H9 (cell line): Measurements from ENCODE around the gene NEU3. TPM values are rescaled to one million over a fixed set of nuclear protein-coding genes. Genes with fewer than 3 reads are reported as not detected.
A peak's percentile ranks its signal among the peaks of the same experiment; 100 is the strongest.

Experiments used
- DNase-seq: peaks from one replicate; pipeline ENCODE4 v3.0.0-alpha.2; 2017
- H2AFZ ChIP-seq: one replicate; pipeline ENCODE4 v1.6.1; 2013; ENCODE audit warnings: mild to moderate bottlenecking, low read length, control low read depth, moderate library complexity
- H2AK5ac ChIP-seq: 2 replicates; pipeline ENCODE4 v1.6.1; 2013; ENCODE audit warnings: low read length, control low read depth, mixed read lengths; ENCODE audit not compliant: insufficient read length
- H2BK120ac ChIP-seq: one replicate; pipeline ENCODE4 v1.6.1; 2013; ENCODE audit warnings: low read depth, mild to moderate bottlenecking, low read length, control low read depth, inconsistent platforms; ENCODE audit not compliant: poor library complexity, severe bottlenecking
- H2BK12ac ChIP-seq: 2 replicates; pipeline ENCODE4 v1.6.1; 2013; ENCODE audit warnings: low read length, control low read depth, mixed read lengths, low read depth; ENCODE audit not compliant: insufficient read length
- H2BK15ac ChIP-seq: 2 replicates; pipeline ENCODE4 v1.6.1; 2013; ENCODE audit warnings: low read depth, low read length, control low read depth
- H2BK20ac ChIP-seq: one replicate; pipeline ENCODE4 v1.6.1; 2013; ENCODE audit warnings: low read depth, mild to moderate bottlenecking, low read length, control low read depth, inconsistent platforms; ENCODE audit not compliant: poor library complexity, severe bottlenecking
- H2BK5ac ChIP-seq: 2 replicates; pipeline ENCODE4 v1.6.1; 2013; ENCODE audit warnings: low read length, control low read depth, mixed read lengths; ENCODE audit not compliant: insufficient read length
- H3K14ac ChIP-seq: 2 replicates; pipeline ENCODE4 v1.6.1; 2013; ENCODE audit warnings: low read length, control low read depth; ENCODE audit not compliant: insufficient read depth
- H3K18ac ChIP-seq: 2 replicates; pipeline ENCODE4 v1.6.1; 2013; ENCODE audit warnings: low read depth, mild to moderate bottlenecking, mixed read lengths, low read length, control low read depth; ENCODE audit not compliant: insufficient read length
- H3K23ac ChIP-seq: 2 replicates; pipeline ENCODE4 v1.6.1; 2013; ENCODE audit warnings: low read length, control low read depth, mixed read lengths, low read depth; ENCODE audit not compliant: insufficient read length
- H3K23me2 ChIP-seq: 2 replicates; pipeline ENCODE4 v1.6.1; 2013; ENCODE audit warnings: low read depth, mild to moderate bottlenecking, mixed read lengths, low read length, control low read depth; ENCODE audit not compliant: insufficient read length, poor library complexity, severe bottlenecking
- H3K27ac ChIP-seq: 2 replicates; pipeline ENCODE4 v1.5.1; 2013; ENCODE audit warnings: low read length, control low read depth, mixed read lengths, low read depth; ENCODE audit not compliant: insufficient read length
- H3K27me3 ChIP-seq: 2 replicates; pipeline ENCODE4 v1.6.1; 2013; ENCODE audit warnings: low read length, control low read depth, inconsistent platforms; ENCODE audit not compliant: insufficient read depth
- H3K4ac ChIP-seq: 2 replicates; pipeline ENCODE4 v1.6.1; 2013; ENCODE audit warnings: low read depth, mild to moderate bottlenecking, control low read depth, inconsistent platforms, low read length, moderate library complexity
- H3K4me1 ChIP-seq: 2 replicates; pipeline ENCODE4 v1.6.1; 2013; ENCODE audit warnings: low read length, control low read depth, inconsistent platforms; ENCODE audit not compliant: insufficient read depth
- H3K4me2 ChIP-seq: 2 replicates; pipeline ENCODE4 v1.6.1; 2013; ENCODE audit warnings: low read length, control low read depth, mixed read lengths; ENCODE audit not compliant: insufficient read length, insufficient read depth
- H3K56ac ChIP-seq: 2 replicates; pipeline ENCODE4 v1.6.1; 2013; ENCODE audit warnings: low read depth, mild to moderate bottlenecking, mixed read lengths, low read length, control low read depth; ENCODE audit not compliant: insufficient read length
- H3K79me1 ChIP-seq: 2 replicates; pipeline ENCODE4 v1.6.1; 2013; ENCODE audit warnings: low read depth, mild to moderate bottlenecking, moderate library complexity, low read length, control low read depth, inconsistent platforms; ENCODE audit not compliant: insufficient read depth, poor library complexity, severe bottlenecking
- H3K79me2 ChIP-seq: 2 replicates; pipeline ENCODE4 v1.6.1; 2013; ENCODE audit warnings: low read length, control low read depth, inconsistent platforms; ENCODE audit not compliant: insufficient read depth
- H3K9ac ChIP-seq: 2 replicates; pipeline ENCODE4 v1.6.1; 2013; ENCODE audit warnings: low read length, control low read depth, mixed read lengths; ENCODE audit not compliant: insufficient read length; ENCODE audit errors: extremely low read depth
- H3K9me3 ChIP-seq: one replicate; pipeline ENCODE4 v1.6.1; 2013; ENCODE audit warnings: low read depth, low read length, inconsistent platforms; ENCODE audit not compliant: control insufficient read depth
- H3T11ph ChIP-seq: one replicate; pipeline ENCODE4 v1.6.1; 2013; ENCODE audit warnings: mild to moderate bottlenecking, low read length, control low read depth, inconsistent platforms
- H4K20me1 ChIP-seq: one replicate; pipeline ENCODE4 v1.6.1; 2013; ENCODE audit not compliant: control insufficient read depth, insufficient read length, insufficient read depth
- H4K5ac ChIP-seq: 2 replicates; pipeline ENCODE4 v1.6.1; 2013; ENCODE audit warnings: low read depth, mild to moderate bottlenecking, mixed read lengths, low read length, control low read depth; ENCODE audit not compliant: insufficient read length
- H4K8ac ChIP-seq: replicated peaks from 2 replicates; pipeline ENCODE4 v1.6.1; 2013; ENCODE audit warnings: low read length, control low read depth, mixed read lengths, low read depth; ENCODE audit not compliant: insufficient read length
- H4K91ac ChIP-seq: 2 replicates; pipeline ENCODE4 v1.6.1; 2013; ENCODE audit warnings: low read depth, mild to moderate bottlenecking, moderate library complexity, mixed read lengths, low read length, control low read depth; ENCODE audit not compliant: insufficient read length
- H3K27ac Mint-ChIP-seq, 3 experiments: 2 replicates in 2 of 3; 3 replicates in 1 of 3; pipeline ENCODE4 v1.8.0; 2020 to 2021; ENCODE audit warnings: mixed read lengths in 3 of 3, mild to moderate bottlenecking in 1 of 3, moderate library complexity in 1 of 3
- H3K27me3 Mint-ChIP-seq: 2 replicates; pipeline ENCODE4 v1.8.0; 2021; ENCODE audit warnings: low read depth, mild to moderate bottlenecking, moderate library complexity, mixed read lengths
- H3K36me3 Mint-ChIP-seq, 3 experiments: 2 replicates in 2 of 3; 3 replicates in 1 of 3; pipeline ENCODE4 v1.8.0; 2020 to 2021; ENCODE audit warnings: low read depth in 3 of 3, mixed read lengths in 3 of 3; ENCODE audit not compliant: insufficient read depth in 1 of 3
- H3K4me1 Mint-ChIP-seq, 2 experiments: 2 replicates each; pipeline ENCODE4 v1.8.0; 2020; ENCODE audit warnings: mixed read lengths in 2 of 2
- H3K4me3 Mint-ChIP-seq, 2 experiments: 2 replicates in 1 of 2; 3 replicates in 1 of 2; pipeline ENCODE4 v1.8.0; 2020 to 2021; ENCODE audit warnings: mild to moderate bottlenecking in 2 of 2, mixed read lengths in 2 of 2, moderate library complexity in 1 of 2
- H3K9me3 Mint-ChIP-seq, 2 experiments: 2 replicates in 1 of 2; 3 replicates in 1 of 2; pipeline ENCODE4 v1.8.0; 2020; ENCODE audit warnings: mild to moderate bottlenecking in 2 of 2, mixed read lengths in 2 of 2, moderate library complexity in 1 of 2
- CTCF ChIP-seq: fragments of 200-600 bp; sonication (generic); conservative IDR thresholded peaks from 3 replicates; pipeline ENCODE4 v1.8.0; 2021; ENCODE audit warnings: antibody characterized with exemption, mild to moderate bottlenecking
- WGBS: extraction: QIAGEN DNeasy Blood & Tissue Kit; methylation state at CpG from one replicate; pipeline ENCODE4 v1.1.7; 2013; ENCODE audit warnings: missing lambda C conversion rate, low lambda C conversion rate, mixed read lengths; ENCODE audit not compliant: insufficient read length; ENCODE audit errors: extremely low coverage; 5-methylcytosine and 5-hydroxymethylcytosine counted together
- total RNA-seq: library from RNA; stranded (reverse); gene quantifications from 2 replicates; pipeline ENCODE4 v1.2.1, GENCODE V29; 2021

Gene NEU3
- total RNA-seq, 1 experiment from 2014 or later: 15.9 TPM

DNA sequence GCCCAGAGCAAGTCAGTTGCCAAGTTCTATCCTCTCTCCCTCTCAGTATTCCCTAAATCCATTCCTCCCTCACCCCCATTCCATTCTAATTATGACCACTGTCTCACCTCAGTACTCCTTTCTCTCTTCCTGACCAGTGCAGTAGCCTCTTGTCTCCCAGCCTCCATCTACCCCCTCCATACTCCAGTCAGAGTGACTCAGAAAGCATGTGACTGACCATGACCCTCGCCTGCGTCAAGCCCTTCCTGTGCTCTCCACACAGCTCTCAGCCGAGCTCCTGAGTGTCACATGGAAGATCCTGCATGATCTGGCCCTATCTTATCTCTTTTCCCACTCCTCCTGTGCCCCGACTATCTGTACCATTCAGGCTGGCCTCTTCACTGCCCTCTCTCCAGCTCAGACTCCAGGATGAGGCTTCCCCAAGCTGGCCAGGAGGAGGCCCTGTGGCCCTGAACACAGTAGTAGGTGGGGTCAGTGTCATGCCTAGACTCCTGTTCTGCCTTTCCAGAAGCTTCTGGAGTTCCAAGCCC is 42.6 kb downstream of the NEU3 start:
- H2BK5ac ChIP-seq: no peak overlapping the region
- H2BK120ac ChIP-seq: no peak overlapping the region
- no peak overlapping the region for H3K56ac ChIP-seq
- H4K91ac ChIP-seq: no peak overlapping the region
- H3K4me1 ChIP-seq: no peaks in the 10 kb centered on the region
- H3K79me2 ChIP-seq: no peaks in the 10 kb centered on the region
- H3K27me3 Mint-ChIP-seq: no peaks in the 10 kb centered on the region; the same call in 1 of the 2 replicates
- no peak overlapping the region for H2BK20ac ChIP-seq
- no peak overlapping the region for H3K9ac ChIP-seq
- H2BK12ac ChIP-seq: no peak overlapping the region
- no peak overlapping the region for H3K27ac ChIP-seq
- H3K9me3 ChIP-seq: no peaks in the 10 kb centered on the region
- H3T11ph ChIP-seq: no peak overlapping the region
- H4K8ac ChIP-seq: no peak overlapping the region
- no peaks in the 10 kb centered on the region for H4K20me1 ChIP-seq
- no peaks in the 10 kb centered on the region for H3K36me3 Mint-ChIP-seq
- H3K4me3 Mint-ChIP-seq: peak overlapping the region in 1 of 2 experiments; percentile 13; a peak in 1 of 5 replicates
- H2AFZ ChIP-seq: no peak overlapping the region
- TF ChIP-seq CTCF: no peak
- peak; percentile 19 for DNase-seq
- H3K18ac ChIP-seq: no peak overlapping the region
- H2BK15ac ChIP-seq: no peak overlapping the region
- H3K79me1 ChIP-seq: no peaks in the 10 kb centered on the region
- no CpG with 5 or more reads among the region's 4 CpGs for WGBS
- no peaks in the 10 kb centered on the region for H3K27me3 ChIP-seq
- no peak overlapping the region for H3K14ac ChIP-seq
- no peak overlapping the region for H3K4me2 ChIP-seq
- peak overlapping the region in 1 of 3 experiments; percentile 84; a peak in 2 of 7 replicates for H3K27ac Mint-ChIP-seq
- no peak overlapping the region for H3K23ac ChIP-seq
- H4K5ac ChIP-seq: no peak overlapping the region
- no peak overlapping the region for H2AK5ac ChIP-seq
- H3K4me1 Mint-ChIP-seq: peaks cover 4 to 5% of the 10 kb centered on the region in 2 experiments
- no peaks in the 10 kb centered on the region for H3K23me2 ChIP-seq
- H3K9me3 Mint-ChIP-seq: no peaks in the 10 kb centered on the region
- H3K4ac ChIP-seq: no peak overlapping the region
